ENCODE measurements around the gene PTPN1.
"Not testable (repeated sequence)": the region's sequence is repeated elsewhere in the genome, so short reads cannot be mapped to it uniquely, and the experiment has no call there.

Gene PTPN1

GRCh38 chr20:50472693-50473664 lies 37.2 kb upstream of the PTPN1 start:
- no peak for TF ChIP-seq CTCF (conservative IDR thresholded peaks at IDR 0.05; ENCODE audit: low read depth, low read length)
- DNase-seq (ENCODE audit: low read depth): no peak
- H3K4me3 ChIP-seq (ENCODE audit: low read depth, low read length): no peak overlapping the region

- DNase-seq (ENCODE audit: low read depth): peak; percentile 58
- H3K4me3 ChIP-seq (ENCODE audit: low read depth, low read length): not testable (repeated sequence)
These were observed 35.8 kb upstream of the PTPN1 start for GRCh38 chr20:50474356-50474755.

- H3K4me3 ChIP-seq (ENCODE audit: low read depth, low read length): no peak overlapping the region
- peak; percentile 73 for DNase-seq (ENCODE audit: low read depth)
- TF ChIP-seq CTCF (conservative IDR thresholded peaks at IDR 0.05; ENCODE audit: low read depth, low read length): no peak
These were observed 34.4 kb upstream of the PTPN1 start for GRCh38 chr20:50475681-50476292.

GRCh38 chr20:50477239-50477872 lies 32.8 kb upstream of the PTPN1 start:
- no peak for TF ChIP-seq CTCF (conservative IDR thresholded peaks at IDR 0.05; ENCODE audit: low read depth, low read length)
- no peak overlapping the region for H3K4me3 ChIP-seq (ENCODE audit: low read depth, low read length)
- no peak for DNase-seq (ENCODE audit: low read depth)

GRCh38 chr20:50478162-50478990 lies 31.8 kb upstream of the PTPN1 start:
- peak; percentile 82 for DNase-seq (ENCODE audit: low read depth)
- TF ChIP-seq CTCF (conservative IDR thresholded peaks at IDR 0.05; ENCODE audit: low read depth, low read length): peak; percentile 86
- no peak overlapping the region for H3K4me3 ChIP-seq (ENCODE audit: low read depth, low read length)

- TF ChIP-seq CTCF (conservative IDR thresholded peaks at IDR 0.05; ENCODE audit: low read depth, low read length): no peak
- DNase-seq (ENCODE audit: low read depth): no peak
These were observed 28.4 kb upstream of the PTPN1 start for GRCh38 chr20:50481741-50482140.

More at GRCh38 chr20:50481741-50482140, 28.4 kb upstream of the PTPN1 start:
- H3K4me3 ChIP-seq (ENCODE audit: low read depth, low read length): no peak overlapping the region

Data from choroid plexus epithelial cell (primary cell).